Neural progenitor cell (in vitro differentiated cells): Measurements from ENCODE around the gene HSF4. TPM values are rescaled to one million over a fixed set of nuclear protein-coding genes. Genes with fewer than 3 reads are reported as not detected.

Experiments
- DNase-seq: peaks from one replicate; pipeline ENCODE4 v3.0.0-alpha.2; 2016; ENCODE audit warnings: low spot score
- H2AFZ ChIP-seq: fragments of 200-600 bp; sonication (generic); replicated peaks from 2 replicates; pipeline ENCODE4 v1.6.1; 2016; ENCODE audit warnings: antibody characterized with exemption
- H3F3A ChIP-seq: fragments of 200-600 bp; sonication (generic); 2 replicates; pipeline ENCODE4 v1.6.1; 2016; ENCODE audit warnings: antibody characterized with exemption, low read depth
- H3K27ac ChIP-seq: fragments of 200-600 bp; sonication (generic); 2 replicates; pipeline ENCODE4 v1.5.1; 2016; ENCODE audit warnings: mild to moderate bottlenecking
- H3K27me3 ChIP-seq: fragments of 200-600 bp; sonication (generic); 2 replicates; pipeline ENCODE4 v1.6.1; 2016; ENCODE audit warnings: mild to moderate bottlenecking, moderate library complexity
- H3K36me3 ChIP-seq: fragments of 200-600 bp; sonication (generic); 2 replicates; pipeline ENCODE4 v1.5.1; 2016
- H3K4me1 ChIP-seq: fragments of 200-600 bp; sonication (generic); 2 replicates; pipeline ENCODE4 v1.6.1; 2016; ENCODE audit warnings: mixed run types
- H3K4me2 ChIP-seq: fragments of 200-600 bp; sonication (generic); 2 replicates; pipeline ENCODE4 v1.6.1; 2016
- H3K4me3 ChIP-seq: fragments of 200-600 bp; sonication (generic); 2 replicates; pipeline ENCODE4 v1.5.1; 2016
- H3K79me2 ChIP-seq: fragments of 200-600 bp; sonication (generic); 2 replicates; pipeline ENCODE4 v1.6.1; 2016; ENCODE audit warnings: low read depth
- H3K9ac ChIP-seq: fragments of 200-600 bp; sonication (generic); 2 replicates; pipeline ENCODE4 v1.6.1; 2016
- H3K9me3 ChIP-seq: fragments of 200-600 bp; sonication (generic); 2 replicates; pipeline ENCODE4 v1.5.1; 2016; ENCODE audit warnings: low read depth
- H4K20me1 ChIP-seq: fragments of 200-600 bp; sonication (generic); 2 replicates; pipeline ENCODE4 v1.6.1; 2016; ENCODE audit warnings: low read depth
- H3K27ac Mint-ChIP-seq: 3 replicates; pipeline ENCODE4 v1.8.0; 2021; ENCODE audit warnings: mixed read lengths
- H3K27me3 Mint-ChIP-seq: 2 replicates; pipeline ENCODE4 v1.8.0; 2022; ENCODE audit warnings: low read depth, mild to moderate bottlenecking, inconsistent platforms, moderate library complexity, mixed read lengths; ENCODE audit not compliant: insufficient read depth
- H3K36me3 Mint-ChIP-seq: 3 replicates; pipeline ENCODE4 v1.8.0; 2021; ENCODE audit warnings: mixed read lengths
- H3K4me1 Mint-ChIP-seq: 3 replicates; pipeline ENCODE4 v1.8.0; 2021; ENCODE audit warnings: mixed read lengths
- H3K4me3 Mint-ChIP-seq: 3 replicates; pipeline ENCODE4 v1.8.0; 2021; ENCODE audit warnings: mild to moderate bottlenecking, moderate library complexity, mixed read lengths
- H3K9me3 Mint-ChIP-seq: 3 replicates; pipeline ENCODE4 v1.8.0; 2020; ENCODE audit warnings: mixed read lengths
- EZH2 ChIP-seq: fragments of 200-600 bp; sonication (generic); IDR thresholded peaks from 2 replicates; pipeline ENCODE4 v1.6.1; 2017; ENCODE audit warnings: antibody characterized with exemption, mild to moderate bottlenecking, moderate library complexity
- EZH2phosphoT487 ChIP-seq: fragments of 200-600 bp; sonication (generic); IDR thresholded peaks from 2 replicates; pipeline ENCODE4 v1.6.1; 2017; ENCODE audit warnings: antibody characterized with exemption
- total RNA-seq: library from RNA; depleted of rRNA; stranded (reverse); fragments of >200 nt; gene quantifications from 2 replicates; pipeline ENCODE4 v1.2.3, GENCODE V29; 2015; ENCODE audit warnings: low replicate concordance
- TF ChIP-seq, protein P1 (sequence below): fragments of 200-600 bp; sonication (generic); IDR thresholded peaks from 2 replicates; pipeline ENCODE4 v1.5.1; 2017; ENCODE audit warnings: antibody characterized with exemption, mild to moderate bottlenecking

HSF4 gene
- total RNA-seq, 1 donor from 2014 or later = not detected

DNA sequence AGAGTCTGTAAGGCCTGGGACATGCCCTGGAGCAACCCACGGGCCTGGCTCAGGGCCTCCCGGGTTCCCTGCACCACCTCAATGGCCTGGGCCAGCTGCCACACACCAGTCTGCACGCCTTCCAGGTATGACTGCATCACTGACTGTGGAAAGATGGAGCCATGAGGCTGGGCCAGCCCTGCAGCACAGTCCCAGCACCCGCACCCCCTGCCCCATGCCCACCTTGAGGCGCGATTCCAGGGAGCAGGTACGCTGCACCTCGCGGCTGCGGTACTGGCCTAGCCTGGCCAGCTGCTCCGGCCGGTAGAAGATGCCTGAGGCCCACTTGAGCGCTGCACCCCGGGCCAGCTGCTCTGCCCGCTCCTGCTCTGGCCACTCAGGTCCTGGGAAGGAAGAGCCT is 24.3 kb downstream of the HSF4 start:
- H3K4me3 ChIP-seq = no peak overlapping the region
- no peaks in the 10 kb centered on the region for H3K36me3 ChIP-seq
- H3K4me2 ChIP-seq = no peak overlapping the region
- H3K36me3 Mint-ChIP-seq = peaks cover 2% of the 10 kb centered on the region
- peaks cover 14% of the 10 kb centered on the region for H3K4me1 ChIP-seq
- H3K27ac ChIP-seq = no peak overlapping the region
- H3K79me2 ChIP-seq = peaks cover 18% of the 10 kb centered on the region
- no peak overlapping the region for H3K27ac Mint-ChIP-seq
- no peak overlapping the region for H2AFZ ChIP-seq
- peaks cover 17% of the 10 kb centered on the region for H3K27me3 Mint-ChIP-seq
- peaks cover 33% of the 10 kb centered on the region for H3K27me3 ChIP-seq
- H3K9me3 ChIP-seq = no peaks in the 10 kb centered on the region
- H4K20me1 ChIP-seq = peaks cover 40% of the 10 kb centered on the region
- H3K4me1 Mint-ChIP-seq = peaks cover 28% of the 10 kb centered on the region
- no peak overlapping the region for H3K4me3 Mint-ChIP-seq
- H3K9me3 Mint-ChIP-seq = no peaks in the 10 kb centered on the region
- no peak overlapping the region for H3K9ac ChIP-seq
- peaks cover 14% of the 10 kb centered on the region for H3F3A ChIP-seq
- TF ChIP-seq EZH2phosphoT487 (no peak), EZH2 (no peak)
- TF ChIP-seq, protein P1, sequence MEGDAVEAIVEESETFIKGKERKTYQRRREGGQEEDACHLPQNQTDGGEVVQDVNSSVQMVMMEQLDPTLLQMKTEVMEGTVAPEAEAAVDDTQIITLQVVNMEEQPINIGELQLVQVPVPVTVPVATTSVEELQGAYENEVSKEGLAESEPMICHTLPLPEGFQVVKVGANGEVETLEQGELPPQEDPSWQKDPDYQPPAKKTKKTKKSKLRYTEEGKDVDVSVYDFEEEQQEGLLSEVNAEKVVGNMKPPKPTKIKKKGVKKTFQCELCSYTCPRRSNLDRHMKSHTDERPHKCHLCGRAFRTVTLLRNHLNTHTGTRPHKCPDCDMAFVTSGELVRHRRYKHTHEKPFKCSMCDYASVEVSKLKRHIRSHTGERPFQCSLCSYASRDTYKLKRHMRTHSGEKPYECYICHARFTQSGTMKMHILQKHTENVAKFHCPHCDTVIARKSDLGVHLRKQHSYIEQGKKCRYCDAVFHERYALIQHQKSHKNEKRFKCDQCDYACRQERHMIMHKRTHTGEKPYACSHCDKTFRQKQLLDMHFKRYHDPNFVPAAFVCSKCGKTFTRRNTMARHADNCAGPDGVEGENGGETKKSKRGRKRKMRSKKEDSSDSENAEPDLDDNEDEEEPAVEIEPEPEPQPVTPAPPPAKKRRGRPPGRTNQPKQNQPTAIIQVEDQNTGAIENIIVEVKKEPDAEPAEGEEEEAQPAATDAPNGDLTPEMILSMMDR = no peak
- DNase-seq = no peak

DNA sequence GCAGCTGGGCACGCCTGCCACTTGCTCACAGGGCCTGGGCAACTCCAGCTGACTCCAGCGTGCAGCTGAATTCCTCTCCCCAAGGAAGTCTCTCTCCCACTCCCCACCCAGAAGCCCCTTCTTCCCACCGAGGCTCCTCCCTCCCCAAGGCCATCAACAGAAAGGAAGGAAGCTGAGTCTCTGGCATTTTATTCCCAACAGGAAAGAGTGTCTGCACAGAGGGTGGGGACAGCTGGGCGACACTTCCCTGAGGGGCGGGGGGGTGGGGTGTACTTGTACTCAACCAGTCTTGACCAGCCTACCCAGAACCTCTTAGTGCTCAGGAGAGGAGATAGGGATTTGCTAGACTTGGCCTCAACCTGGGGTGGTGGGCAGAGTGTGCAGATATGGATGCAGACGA is 25.5 kb downstream of the HSF4 start, which contains the start of gene EXOC3L1:
EXOC3L1 (minus strand) TSS at position 96 of the 400 bp plus-strand sequence. CDS start 460 bp downstream, outside the sequence.
- H3K4me1 Mint-ChIP-seq = peaks cover 29% of the 10 kb centered on the region
- Histone ChIP-seq H3F3A (peaks cover 2% of the 10 kb centered on the region), H3K9ac (no peak within 1 kb of the TSS), H3K79me2 (peaks cover 24% of the 10 kb centered on the region), H3K27me3 (peaks cover 22% of the 10 kb centered on the region), H3K27ac (no peak within 1 kb of the TSS), H3K4me1 (peaks cover 7% of the 10 kb centered on the region), H3K4me2 (no peak within 1 kb of the TSS), H4K20me1 (peaks cover 39% of the 10 kb centered on the region), H2AFZ (no peak within 1 kb of the TSS), H3K4me3 (no peak within 1 kb of the TSS), H3K36me3 (no peaks in the 10 kb centered on the region), H3K9me3 (no peaks in the 10 kb centered on the region)
- DNase-seq = no peak
- peaks cover 2% of the 10 kb centered on the region for H3K36me3 Mint-ChIP-seq
- H3K27me3 Mint-ChIP-seq = peaks cover 17% of the 10 kb centered on the region
- peak within 1 kb of the TSS; percentile 72 for H3K27ac Mint-ChIP-seq
- H3K9me3 Mint-ChIP-seq = no peaks in the 10 kb centered on the region
- no peak for TF ChIP-seq EZH2phosphoT487
- no peak within 1 kb of the TSS for H3K4me3 Mint-ChIP-seq

DNA sequence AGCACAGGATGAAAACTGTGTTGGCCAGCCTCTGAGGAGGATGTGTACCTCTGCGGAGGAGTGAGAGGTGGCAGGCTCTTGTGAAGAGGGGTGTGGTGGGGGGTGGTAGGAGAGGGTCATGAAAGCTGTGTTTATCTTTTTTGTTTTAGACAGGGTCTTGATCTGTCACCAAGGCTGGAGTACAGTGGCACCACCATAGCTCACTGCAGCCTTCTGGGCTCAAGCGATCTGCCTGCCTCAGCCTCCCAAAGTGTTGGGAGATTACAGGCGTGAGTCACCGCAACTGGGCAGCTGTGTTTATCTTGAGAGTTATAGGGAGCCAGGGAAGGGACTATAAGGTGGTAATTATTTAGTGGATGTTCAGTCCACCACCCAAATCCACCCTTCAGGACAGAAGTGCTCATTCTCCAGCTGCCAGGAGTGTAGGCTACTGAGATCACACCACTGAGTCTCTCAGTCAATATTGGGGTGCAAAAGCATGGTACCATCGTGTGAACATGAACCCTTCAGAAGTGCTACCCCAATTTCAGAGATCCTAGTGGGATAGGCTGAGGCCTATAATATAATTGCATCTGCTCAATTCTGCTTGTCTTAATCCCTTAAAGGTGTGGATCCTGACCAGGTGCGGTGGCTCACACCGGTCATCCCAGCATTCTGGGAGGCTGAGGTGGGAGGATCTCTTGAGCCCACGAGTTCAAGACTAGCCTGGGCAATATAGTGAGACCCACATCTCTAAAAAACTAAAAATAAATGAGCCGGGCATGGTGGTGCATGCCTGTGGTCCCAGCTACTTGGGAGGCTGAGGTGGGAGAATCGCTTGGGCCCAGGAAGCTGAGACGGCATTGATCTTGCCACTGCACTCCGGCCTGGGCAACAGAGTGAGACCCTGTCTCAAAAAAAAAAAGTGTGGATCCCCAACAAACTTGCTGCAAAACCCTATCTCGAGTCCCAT is 26.2 kb downstream of the HSF4 start:
- no peaks in the 10 kb centered on the region for H3K9me3 ChIP-seq
- H3K79me2 ChIP-seq = peaks cover 24% of the 10 kb centered on the region
- H3K9me3 Mint-ChIP-seq = no peaks in the 10 kb centered on the region
- H3K27ac ChIP-seq = no peak overlapping the region
- H3K4me3 Mint-ChIP-seq = peak overlapping the region; percentile 92
- peaks cover 10% of the 10 kb centered on the region for H3K27me3 Mint-ChIP-seq
- H3K27ac Mint-ChIP-seq = peak overlapping the region; percentile 72
- H3K4me3 ChIP-seq = no peak overlapping the region
- no peaks in the 10 kb centered on the region for H3F3A ChIP-seq
- peaks cover 6% of the 10 kb centered on the region for H3K36me3 Mint-ChIP-seq
- no peaks in the 10 kb centered on the region for H3K36me3 ChIP-seq
- no peak overlapping the region for H2AFZ ChIP-seq
- TF ChIP-seq EZH2phosphoT487 (no peak), EZH2 (no peak)
- TF ChIP-seq, protein P1 = no peak
- peaks cover 15% of the 10 kb centered on the region for H3K27me3 ChIP-seq
- peaks cover 7% of the 10 kb centered on the region for H3K4me1 ChIP-seq
- H3K9ac ChIP-seq = no peak overlapping the region
- peaks cover 33% of the 10 kb centered on the region for H4K20me1 ChIP-seq
- peaks cover 23% of the 10 kb centered on the region for H3K4me1 Mint-ChIP-seq
- no peak overlapping the region for H3K4me2 ChIP-seq
- no peak for DNase-seq
